Right lobe of liver (tissue), 4 donors: Measurements from ENCODE around the gene TBC1D23.

ENCODE experiments used
- POLR2A ChIP-seq: fragments of 450-650 bp; IDR thresholded peaks from one replicate; pipeline ENCODE4 v1.6.1; 2017; ENCODE audit warnings: antibody characterized with exemption, mild to moderate bottlenecking
- TF ChIP-seq, protein P1 (sequence below), 4 donors: fragments of 200-600 bp in 3 of 4; fragments of 450-650 bp in 1 of 4; IDR thresholded peaks; one replicate each; pipeline versions ENCODE4 v1.5.1 to v1.8.0; 2016 to 2022; ENCODE audit warnings: antibody characterized with exemption in 4 of 4, mild to moderate bottlenecking in 2 of 4
- donor health status: DM: no; HTN: no; CAD: no.
- donor health status: DM: no; HTN: no; CAD: no.
- donor health status: DM: no; HTN: yes; CAD: no.

DNA sequence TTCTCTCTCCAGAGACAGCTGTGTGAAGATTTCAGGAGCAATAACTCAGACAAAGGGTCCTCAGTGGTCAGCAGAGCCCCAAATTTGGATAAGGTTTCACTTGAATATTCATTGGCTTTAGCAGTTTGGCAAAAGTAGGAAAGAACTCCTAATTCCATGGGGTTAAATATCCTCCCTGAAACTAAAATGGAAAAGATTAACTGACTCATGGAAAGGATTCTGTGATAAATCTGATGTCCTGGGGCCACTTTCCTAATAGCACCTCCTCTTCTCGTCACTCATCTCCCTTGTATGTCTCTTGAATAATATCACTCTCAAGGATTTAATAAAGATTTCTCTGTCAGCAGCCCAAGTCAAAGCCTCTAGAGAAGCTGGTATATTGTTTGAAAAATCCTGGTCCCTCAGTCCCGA, 33.3 kb upstream of the TBC1D23 start:
- TF ChIP-seq, protein P1, sequence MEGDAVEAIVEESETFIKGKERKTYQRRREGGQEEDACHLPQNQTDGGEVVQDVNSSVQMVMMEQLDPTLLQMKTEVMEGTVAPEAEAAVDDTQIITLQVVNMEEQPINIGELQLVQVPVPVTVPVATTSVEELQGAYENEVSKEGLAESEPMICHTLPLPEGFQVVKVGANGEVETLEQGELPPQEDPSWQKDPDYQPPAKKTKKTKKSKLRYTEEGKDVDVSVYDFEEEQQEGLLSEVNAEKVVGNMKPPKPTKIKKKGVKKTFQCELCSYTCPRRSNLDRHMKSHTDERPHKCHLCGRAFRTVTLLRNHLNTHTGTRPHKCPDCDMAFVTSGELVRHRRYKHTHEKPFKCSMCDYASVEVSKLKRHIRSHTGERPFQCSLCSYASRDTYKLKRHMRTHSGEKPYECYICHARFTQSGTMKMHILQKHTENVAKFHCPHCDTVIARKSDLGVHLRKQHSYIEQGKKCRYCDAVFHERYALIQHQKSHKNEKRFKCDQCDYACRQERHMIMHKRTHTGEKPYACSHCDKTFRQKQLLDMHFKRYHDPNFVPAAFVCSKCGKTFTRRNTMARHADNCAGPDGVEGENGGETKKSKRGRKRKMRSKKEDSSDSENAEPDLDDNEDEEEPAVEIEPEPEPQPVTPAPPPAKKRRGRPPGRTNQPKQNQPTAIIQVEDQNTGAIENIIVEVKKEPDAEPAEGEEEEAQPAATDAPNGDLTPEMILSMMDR (IDR thresholded peaks at IDR 0.05), result no peak
- no peak for TF ChIP-seq POLR2A
